Nucleus accumbens (tissue), 56 donors: ENCODE data around the gene PSMC5.
"Not testable (repeated sequence)": the region's sequence is repeated elsewhere in the genome, so short reads cannot be mapped to it uniquely, and the experiment has no call there.

ENCODE experiments used
- DNase-seq, 56 donors: peaks; one replicate each; lab custom pipeline; 2025; lab: John Stamatoyannopoulos, UW

PSMC5 gene

DNA sequence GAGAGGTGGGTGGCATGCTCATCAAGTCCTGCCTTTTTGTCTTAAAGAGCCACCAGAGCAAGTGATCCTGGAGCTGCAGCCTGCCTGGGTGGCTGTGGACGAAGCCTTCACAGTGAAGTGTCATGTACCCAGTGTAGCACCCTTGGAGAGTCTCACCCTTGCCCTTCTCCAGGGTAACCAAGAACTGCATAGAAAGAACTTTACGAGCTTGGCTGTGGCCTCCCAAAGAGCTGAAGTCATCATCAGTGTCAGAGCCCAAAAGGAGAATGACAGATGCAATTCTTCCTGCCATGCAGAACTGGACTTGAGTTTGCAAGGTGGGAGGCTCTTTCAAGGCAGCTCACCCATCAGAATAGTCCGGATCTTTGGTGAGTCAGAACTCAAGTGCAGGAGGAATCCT is 32.0 kb downstream of the PSMC5 start:
- DNase-seq, result no peak

GRCh38 chr17:63866625-63867024 is 39.4 kb downstream of the PSMC5 start:
- not testable (repeated sequence) for DNase-seq

DNA sequence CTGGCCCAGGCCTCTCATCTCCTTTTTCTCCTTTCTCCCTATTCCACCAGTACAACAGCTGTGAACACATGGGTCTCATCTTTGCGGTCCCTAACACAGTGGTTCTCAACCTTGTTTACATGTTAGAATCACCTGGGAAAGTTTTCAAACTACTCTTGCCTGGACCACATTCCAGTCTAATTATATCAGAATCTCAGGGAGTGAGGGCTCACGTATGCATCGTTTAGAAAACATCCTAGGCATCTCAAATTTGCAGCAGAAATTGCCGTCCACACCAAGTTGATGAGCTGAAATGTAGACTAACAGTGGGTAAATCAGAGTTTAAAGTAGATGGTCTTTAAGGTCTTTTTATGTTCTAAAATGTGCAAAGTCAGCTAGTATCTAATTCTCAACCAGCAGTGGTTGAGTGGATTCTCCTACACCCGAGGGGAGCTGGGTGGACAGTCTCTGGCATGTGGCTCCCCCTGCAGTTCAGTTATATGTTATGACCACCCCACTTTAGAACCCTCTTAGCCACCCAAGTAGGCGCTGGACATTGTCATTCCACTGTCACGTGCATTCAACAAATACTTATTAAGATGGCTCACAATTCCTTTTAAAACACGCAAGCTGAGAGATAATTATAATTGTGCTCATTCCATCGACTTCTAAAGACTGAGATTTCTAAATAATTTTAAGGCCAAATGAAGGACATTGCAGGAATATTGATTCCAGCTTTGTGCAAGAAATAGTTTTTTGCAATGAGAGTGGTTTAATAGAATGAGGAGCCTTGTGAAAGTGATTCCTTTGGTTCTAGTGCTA is 42.5 kb downstream of the PSMC5 start:
- not testable (repeated sequence) for DNase-seq

DNA sequence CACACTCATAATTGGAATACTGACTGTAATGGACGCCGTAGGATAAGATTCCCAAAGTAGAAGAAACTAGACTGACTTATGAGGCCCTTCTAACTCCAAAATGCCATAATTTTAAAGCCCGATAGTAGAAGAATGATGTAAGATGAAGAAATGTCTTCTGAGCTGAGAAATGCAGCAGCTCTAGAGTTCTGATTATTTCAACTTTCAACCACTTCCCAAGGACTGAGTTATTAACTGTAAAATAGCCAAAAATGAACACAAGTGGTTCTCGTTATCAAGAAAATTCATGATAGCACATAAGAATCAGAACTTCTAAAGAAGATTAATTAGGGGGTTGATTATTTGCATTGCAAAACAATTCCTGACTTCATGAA is 43.0 kb downstream of the PSMC5 start:
- DNase-seq, result not testable (repeated sequence)

DNA sequence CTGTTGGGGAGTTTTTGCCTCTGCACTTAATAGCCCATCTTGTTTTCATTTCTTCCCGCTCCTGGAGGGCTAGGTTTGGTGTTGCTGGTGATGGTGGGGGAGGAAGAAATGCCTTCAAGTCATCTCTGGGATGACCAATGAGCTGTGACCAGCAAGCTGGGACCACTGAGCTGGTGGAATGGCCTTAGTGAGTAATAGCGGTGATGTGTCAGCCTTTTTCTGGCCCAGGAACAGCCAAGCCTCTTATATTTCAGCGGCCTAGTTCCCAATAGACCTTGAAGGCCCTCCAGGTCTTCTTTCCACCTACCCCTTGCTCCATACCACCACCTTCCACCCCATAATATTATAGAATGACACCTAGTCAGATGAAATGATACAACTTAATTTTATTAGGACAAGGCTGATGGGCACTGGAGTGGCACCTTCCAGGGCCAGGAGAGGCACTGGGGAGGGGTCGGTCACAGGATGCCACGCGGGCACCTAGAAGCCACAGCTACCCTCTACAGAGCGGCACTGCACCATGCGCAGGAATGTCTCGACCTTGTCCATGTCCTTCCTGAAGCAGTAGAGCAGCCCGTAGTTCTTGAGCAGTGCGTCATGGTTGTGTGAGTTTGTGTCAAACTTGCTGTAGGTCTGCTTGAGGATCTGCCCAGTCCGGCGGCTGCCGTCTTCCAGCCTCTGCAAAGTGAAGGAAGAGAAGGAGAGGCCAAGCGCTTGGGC is 44.6 kb downstream of the PSMC5 start:
- DNase-seq, result not testable (repeated sequence)

GRCh38 chr17:63873577-63873976 is 46.3 kb downstream of the PSMC5 start, which contains the start of gene CSH2:
CSH2 (minus strand) TSS chr17:63873677; CDS start chr17:63873614, 63 bp downstream.
- DNase-seq, result not testable (repeated sequence)

DNA sequence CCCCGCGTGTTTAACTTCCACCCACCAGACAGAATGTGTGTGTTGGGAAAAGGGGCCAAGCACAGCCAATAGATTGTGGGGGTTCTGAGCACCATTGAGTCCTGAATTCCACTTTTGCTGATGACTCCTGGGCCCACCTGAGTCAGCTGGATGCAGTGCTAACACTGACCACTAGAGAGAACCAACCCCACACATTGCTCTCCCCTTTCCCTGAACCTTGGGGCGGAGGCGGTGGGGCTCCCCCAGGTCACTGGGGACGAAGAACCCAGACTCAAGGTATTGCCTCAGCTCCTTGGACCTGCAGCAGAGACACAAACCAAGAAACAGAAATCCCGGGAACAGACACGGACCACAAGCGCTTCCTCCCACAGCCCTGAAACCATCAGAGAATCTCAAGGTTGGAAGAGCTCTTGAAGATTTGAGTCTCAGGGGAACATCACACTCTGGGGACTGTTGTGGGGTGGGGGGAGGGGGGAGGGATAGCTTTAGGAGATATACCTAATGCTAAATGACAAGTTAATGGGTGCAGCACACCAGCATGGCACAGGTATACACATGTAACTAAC is 46.9 kb downstream of the PSMC5 start:
- not testable (repeated sequence) for DNase-seq

- not testable (repeated sequence) for DNase-seq
These were observed 47.5 kb downstream of the PSMC5 start for GRCh38 chr17:63874693-63875092.

- not testable (repeated sequence) for DNase-seq
These were observed 51.2 kb downstream of the PSMC5 start for GRCh38 chr17:63878413-63878812.

DNA sequence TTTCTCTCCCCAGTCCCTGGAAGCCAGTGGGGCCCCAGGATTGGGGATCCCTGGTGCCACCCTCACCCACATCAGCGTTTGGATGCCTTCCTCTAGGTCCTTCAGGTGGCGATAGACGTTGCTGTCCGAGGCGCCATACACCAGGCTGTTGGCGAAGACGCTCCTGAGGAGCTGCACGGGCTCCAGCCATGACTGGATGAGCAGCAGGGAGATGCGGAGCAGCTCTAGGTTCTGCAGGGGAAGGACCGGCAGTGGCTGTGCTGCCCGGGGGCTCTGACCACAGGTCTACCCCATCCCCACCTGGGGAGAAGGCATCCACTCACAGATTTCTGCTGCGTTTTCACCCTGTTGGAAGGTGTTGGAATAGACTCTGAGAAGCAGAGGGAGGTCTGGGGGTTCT is 53.5 kb downstream of the PSMC5 start:
- DNase-seq, result no peak

DNA sequence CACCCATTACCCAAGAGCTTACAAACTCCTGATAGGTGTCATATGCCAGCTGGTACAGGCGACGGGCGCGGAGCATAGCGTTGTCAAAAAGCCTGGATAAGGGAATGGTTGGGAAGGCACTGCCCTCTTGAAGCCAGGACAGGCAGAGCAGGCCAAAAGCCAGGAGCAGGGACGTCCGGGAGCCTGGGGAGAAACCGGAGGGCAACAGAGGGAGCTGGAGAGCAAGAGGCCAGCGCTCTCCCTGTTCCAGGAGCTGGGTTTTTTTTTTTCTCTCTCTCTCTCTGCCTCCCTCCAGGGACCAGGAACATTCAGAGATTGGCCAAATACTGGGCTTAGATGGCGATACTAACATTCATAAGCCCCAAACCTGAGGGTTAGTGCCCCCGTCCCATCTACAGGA is 54.1 kb downstream of the PSMC5 start:
- not testable (repeated sequence) for DNase-seq
